ENCODE results near the gene ZDHHC11.

ZDHHC11 gene

DNA sequence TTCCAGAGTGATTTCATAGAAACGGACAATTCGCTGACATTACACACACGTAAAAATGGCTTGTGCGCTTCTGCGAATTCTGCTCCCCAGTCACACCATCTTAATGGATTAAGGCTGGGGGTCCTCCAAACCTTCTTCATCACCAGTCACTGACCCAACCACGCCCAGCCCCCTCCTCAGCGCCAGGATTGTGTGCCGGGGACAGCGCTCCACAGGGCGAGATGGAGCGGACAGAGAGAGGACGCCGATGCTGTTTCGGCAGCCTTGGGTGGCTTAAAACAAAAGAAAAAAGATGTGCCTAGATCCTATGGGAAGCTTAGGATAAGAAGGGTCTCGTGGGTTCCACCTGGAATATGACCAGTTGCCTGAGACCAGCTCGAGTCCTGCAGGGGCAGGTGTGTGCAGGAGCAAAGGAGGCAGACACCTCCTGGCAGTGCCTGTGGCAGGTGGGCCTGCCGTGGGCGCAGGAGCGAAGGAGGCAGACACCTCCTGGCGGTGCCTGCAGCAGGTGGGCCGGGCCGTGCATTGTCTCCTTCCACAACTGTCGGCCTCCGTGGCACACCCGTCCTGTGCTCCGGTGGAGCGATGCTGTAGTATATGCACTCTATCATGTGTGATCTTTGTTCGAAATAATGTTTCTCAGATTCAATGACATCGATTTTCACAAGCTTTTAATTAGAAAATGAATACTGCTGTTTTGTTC lies 21.0 kb upstream of the ZDHHC11 start:
- Histone ChIP-seq H4K8ac (ENCODE audit: low read depth, low read length) (no peak overlapping the region), H2BK12ac (ENCODE audit: low read length) (no peak overlapping the region), H3K18ac (ENCODE audit: low read length) (no peak overlapping the region), H4K12ac (ENCODE audit: low read depth, low read length) (no peak overlapping the region), H2BK120ac (ENCODE audit: insufficient read depth, low read length, poor library complexity) (no peak overlapping the region), H4K91ac (ENCODE audit: low read depth, low read length) (no peak overlapping the region), H3K4me1 (ENCODE audit: control insufficient read depth in 1 of 2, insufficient read depth in 2 of 2, low read length in 2 of 2) (no peaks in the 10 kb centered on the region), H2AK5ac (ENCODE audit: low read length) (no peak overlapping the region), H3K79me1 (ENCODE audit: low read length) (no peaks in the 10 kb centered on the region), H2BK5ac (ENCODE audit: low read depth, low read length, poor library complexity) (no peak overlapping the region), H3K23ac (ENCODE audit: low read length) (no peak overlapping the region), H3K27me3 (ENCODE audit: insufficient read depth, low read length) (no peaks in the 10 kb centered on the region), H3K4me3 (ENCODE audit: low read depth, low read length) (no peak overlapping the region), H3K4me2 (ENCODE audit: low read length) (no peak overlapping the region), H3K9ac (ENCODE audit: low read length) (no peak overlapping the region), H3K27ac (ENCODE audit: low read depth, low read length) (no peak overlapping the region), H3K4ac (ENCODE audit: low read depth, low read length) (no peak overlapping the region), H3K9me3 (ENCODE audit: insufficient read depth, low read depth, low read length) (peaks cover 1% of the 10 kb centered on the region), H2AFZ (ENCODE audit: insufficient read depth, low read length, poor library complexity) (no peak overlapping the region), H3K14ac (ENCODE audit: low read length) (no peak overlapping the region), H3K36me3 (ENCODE audit: control insufficient read depth in 1 of 2, insufficient read depth in 2 of 2, low read length in 2 of 2) (peaks cover 68 to 89% of the 10 kb centered on the region in 2 experiments), H3K79me2 (ENCODE audit: control insufficient read depth, insufficient read depth, low read length, poor library complexity) (no peaks in the 10 kb centered on the region)
- WGBS (ENCODE audit: extremely low coverage, insufficient coverage, insufficient read length): no CpG with 5 or more reads among the region's 29 CpGs
- DNase-seq: no peak

DNA sequence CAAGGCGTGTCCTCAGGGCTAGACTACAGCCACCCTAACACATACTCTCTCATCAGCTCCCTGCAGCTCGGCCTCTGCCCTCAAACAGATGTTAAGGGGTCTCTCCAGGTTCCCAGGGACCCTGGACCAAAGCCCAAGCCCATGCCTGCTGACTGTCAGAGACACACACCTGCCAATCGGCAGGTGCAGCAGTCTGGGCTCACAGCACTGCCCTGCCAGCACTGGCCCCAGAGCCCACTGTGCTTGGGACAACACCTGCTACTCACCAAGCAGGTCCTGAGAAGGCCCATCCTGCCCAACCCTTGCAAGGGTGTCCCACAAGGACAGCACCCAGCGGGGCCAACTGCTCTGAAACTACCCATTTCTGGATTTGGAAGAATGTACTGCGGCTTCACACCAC lies 20.2 kb upstream of the ZDHHC11 start:
- no peak overlapping the region for H3K14ac ChIP-seq (ENCODE audit: low read length)
- H2BK12ac ChIP-seq (ENCODE audit: low read length): no peak overlapping the region
- no peak overlapping the region for H2AK5ac ChIP-seq (ENCODE audit: low read length)
- no peak overlapping the region for H4K91ac ChIP-seq (ENCODE audit: low read depth, low read length)
- H2BK120ac ChIP-seq (ENCODE audit: insufficient read depth, low read length, poor library complexity): no peak overlapping the region
- WGBS (ENCODE audit: extremely low coverage, insufficient coverage, insufficient read length): no CpG with 5 or more reads among the region's 5 CpGs
- H3K79me1 ChIP-seq (ENCODE audit: low read length): no peaks in the 10 kb centered on the region
- no peak overlapping the region for H3K27ac ChIP-seq (ENCODE audit: low read depth, low read length)
- H4K8ac ChIP-seq (ENCODE audit: low read depth, low read length): no peak overlapping the region
- no peak overlapping the region for H3K4ac ChIP-seq (ENCODE audit: low read depth, low read length)
- no peaks in the 10 kb centered on the region for H3K79me2 ChIP-seq (ENCODE audit: control insufficient read depth, insufficient read depth, low read length, poor library complexity)
- H3K36me3 ChIP-seq (ENCODE audit: control insufficient read depth in 1 of 2, insufficient read depth in 2 of 2, low read length in 2 of 2): peaks cover 65 to 84% of the 10 kb centered on the region in 2 experiments
- no peak overlapping the region for H3K23ac ChIP-seq (ENCODE audit: low read length)
- no peak overlapping the region for H3K18ac ChIP-seq (ENCODE audit: low read length)
- H3K4me3 ChIP-seq (ENCODE audit: low read depth, low read length): no peak overlapping the region
- peaks cover 1% of the 10 kb centered on the region for H3K9me3 ChIP-seq (ENCODE audit: insufficient read depth, low read depth, low read length)
- no peak overlapping the region for H2BK5ac ChIP-seq (ENCODE audit: low read depth, low read length, poor library complexity)
- DNase-seq: no peak
- no peak overlapping the region for H4K12ac ChIP-seq (ENCODE audit: low read depth, low read length)
- no peak overlapping the region for H2AFZ ChIP-seq (ENCODE audit: insufficient read depth, low read length, poor library complexity)
- H3K4me1 ChIP-seq (ENCODE audit: control insufficient read depth in 1 of 2, insufficient read depth in 2 of 2, low read length in 2 of 2): no peaks in the 10 kb centered on the region
- H3K4me2 ChIP-seq (ENCODE audit: low read length): no peak overlapping the region
- no peak overlapping the region for H3K9ac ChIP-seq (ENCODE audit: low read length)
- no peaks in the 10 kb centered on the region for H3K27me3 ChIP-seq (ENCODE audit: insufficient read depth, low read length)

GRCh38 chr5:868428-869135 lies 17.8 kb upstream of the ZDHHC11 start:
- H3K14ac ChIP-seq (ENCODE audit: low read length): no peak overlapping the region

DNA sequence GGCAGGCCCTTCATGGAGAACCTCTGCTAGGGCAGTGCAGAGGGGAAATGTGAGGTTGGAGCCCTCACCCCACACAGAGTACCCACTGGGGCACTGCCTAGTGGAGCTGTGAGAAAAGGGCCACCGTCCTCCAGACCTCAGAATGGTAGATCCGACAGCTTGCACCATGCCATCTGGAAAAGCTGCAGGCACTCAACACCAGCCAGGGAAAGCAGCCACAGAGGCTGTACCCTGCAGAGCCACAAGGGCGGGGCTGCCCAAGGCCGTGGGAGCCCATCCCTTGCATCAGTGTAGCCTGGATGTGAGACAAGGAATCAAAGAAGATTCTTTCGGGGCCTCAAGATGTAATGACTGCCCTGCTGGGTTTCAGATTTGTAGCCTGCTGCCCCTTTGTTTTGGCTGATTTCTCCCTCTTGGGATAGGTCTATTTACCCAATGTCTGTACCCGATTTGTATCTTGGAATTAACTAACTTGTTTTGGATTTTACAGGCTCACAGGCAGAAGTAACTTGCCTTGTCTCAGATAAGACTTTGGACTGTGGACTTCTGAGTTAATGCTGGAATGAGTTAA lies 16.6 kb upstream of the ZDHHC11 start:
- Histone ChIP-seq H3K4me1 (ENCODE audit: control insufficient read depth in 1 of 2, insufficient read depth in 2 of 2, low read length in 2 of 2) (no peaks in the 10 kb centered on the region), H3K14ac (ENCODE audit: low read length) (no peak overlapping the region), H3K27me3 (ENCODE audit: insufficient read depth, low read length) (no peaks in the 10 kb centered on the region), H2AK5ac (ENCODE audit: low read length) (no peak overlapping the region), H3K23ac (ENCODE audit: low read length) (no peak overlapping the region), H3K9ac (ENCODE audit: low read length) (no peak overlapping the region), H3K9me3 (ENCODE audit: insufficient read depth, low read depth, low read length) (peaks cover 1% of the 10 kb centered on the region), H3K18ac (ENCODE audit: low read length) (no peak overlapping the region), H3K79me1 (ENCODE audit: low read length) (no peaks in the 10 kb centered on the region), H4K8ac (ENCODE audit: low read depth, low read length) (no peak overlapping the region), H3K4ac (ENCODE audit: low read depth, low read length) (no peak overlapping the region), H4K12ac (ENCODE audit: low read depth, low read length) (no peak overlapping the region), H2BK12ac (ENCODE audit: low read length) (no peak overlapping the region), H3K79me2 (ENCODE audit: control insufficient read depth, insufficient read depth, low read length, poor library complexity) (no peaks in the 10 kb centered on the region), H3K4me2 (ENCODE audit: low read length) (no peak overlapping the region), H2AFZ (ENCODE audit: insufficient read depth, low read length, poor library complexity) (no peak overlapping the region), H3K36me3 (ENCODE audit: control insufficient read depth in 1 of 2, insufficient read depth in 2 of 2, low read length in 2 of 2) (peaks cover 80 to 93% of the 10 kb centered on the region in 2 experiments), H4K91ac (ENCODE audit: low read depth, low read length) (no peak overlapping the region), H3K4me3 (ENCODE audit: low read depth, low read length) (no peak overlapping the region), H2BK5ac (ENCODE audit: low read depth, low read length, poor library complexity) (no peak overlapping the region), H3K27ac (ENCODE audit: low read depth, low read length) (no peak overlapping the region), H2BK120ac (ENCODE audit: insufficient read depth, low read length, poor library complexity) (no peak overlapping the region)
- no CpG with 5 or more reads among the region's 6 CpGs for WGBS (ENCODE audit: extremely low coverage, insufficient coverage, insufficient read length)
- DNase-seq: no peak

More at GRCh38 chr5:868428-869135, 17.8 kb upstream of the ZDHHC11 start:
- Histone ChIP-seq H2BK5ac (ENCODE audit: low read depth, low read length, poor library complexity) (no peak overlapping the region), H3K4me3 (ENCODE audit: low read depth, low read length) (no peak overlapping the region), H3K23ac (ENCODE audit: low read length) (no peak overlapping the region), H4K8ac (ENCODE audit: low read depth, low read length) (no peak overlapping the region), H3K27ac (ENCODE audit: low read depth, low read length) (no peak overlapping the region), H3K9ac (ENCODE audit: low read length) (no peak overlapping the region), H2BK120ac (ENCODE audit: insufficient read depth, low read length, poor library complexity) (no peak overlapping the region), H4K91ac (ENCODE audit: low read depth, low read length) (no peak overlapping the region), H3K4ac (ENCODE audit: low read depth, low read length) (no peak overlapping the region), H4K12ac (ENCODE audit: low read depth, low read length) (no peak overlapping the region), H3K79me1 (ENCODE audit: low read length) (no peaks in the 10 kb centered on the region), H2AFZ (ENCODE audit: insufficient read depth, low read length, poor library complexity) (no peak overlapping the region), H3K36me3 (ENCODE audit: control insufficient read depth in 1 of 2, insufficient read depth in 2 of 2, low read length in 2 of 2) (peaks cover 73 to 91% of the 10 kb centered on the region in 2 experiments), H2BK12ac (ENCODE audit: low read length) (no peak overlapping the region), H3K9me3 (ENCODE audit: insufficient read depth, low read depth, low read length) (peaks cover 1% of the 10 kb centered on the region), H2AK5ac (ENCODE audit: low read length) (no peak overlapping the region), H3K18ac (ENCODE audit: low read length) (no peak overlapping the region), H3K79me2 (ENCODE audit: control insufficient read depth, insufficient read depth, low read length, poor library complexity) (no peaks in the 10 kb centered on the region), H3K4me1 (ENCODE audit: control insufficient read depth in 1 of 2, insufficient read depth in 2 of 2, low read length in 2 of 2) (no peaks in the 10 kb centered on the region), H3K27me3 (ENCODE audit: insufficient read depth, low read length) (no peaks in the 10 kb centered on the region), H3K4me2 (ENCODE audit: low read length) (no peak overlapping the region)
- DNase-seq: no peak
- no CpG with 5 or more reads among the region's 16 CpGs for WGBS (ENCODE audit: extremely low coverage, insufficient coverage, insufficient read length)
